K562 (cell line): ENCODE measurements around the gene BNIP5.

ENCODE experiments used
- EZH2 ChIP-seq: IDR thresholded peaks from 2 replicates; pipeline ENCODE4 v1.6.1; 2012; ENCODE audit warnings: low read depth, mild to moderate bottlenecking, inconsistent platforms, low read length, borderline replicate concordance
- POLR2A ChIP-seq: fragments of 450-650 bp; conservative IDR thresholded peaks from 2 replicates; pipeline ENCODE4 v1.6.1; 2016
- TF ChIP-seq, protein P1 (sequence below), 3 experiments: IDR thresholded peaks in 2 of 3; conservative IDR thresholded peaks in 1 of 3; 2 replicates each; pipeline ENCODE4 v1.5.1; 2011 to 2012; ENCODE audit warnings: low read length in 3 of 3, mild to moderate bottlenecking in 3 of 3, control low read depth in 2 of 3, improper control_type of control experiment in 1 of 3, inconsistent platforms in 1 of 3, low read depth in 1 of 3, mixed read lengths in 1 of 3, moderate library complexity in 1 of 3; ENCODE audit not compliant: insufficient read depth in 2 of 3
- TF ChIP-seq, protein P2 (sequence below): fragments of 250-450 bp; sonication (Bioruptor Pico); IDR thresholded peaks from 2 replicates; pipeline ENCODE4 v1.5.0; 2021

DNA sequence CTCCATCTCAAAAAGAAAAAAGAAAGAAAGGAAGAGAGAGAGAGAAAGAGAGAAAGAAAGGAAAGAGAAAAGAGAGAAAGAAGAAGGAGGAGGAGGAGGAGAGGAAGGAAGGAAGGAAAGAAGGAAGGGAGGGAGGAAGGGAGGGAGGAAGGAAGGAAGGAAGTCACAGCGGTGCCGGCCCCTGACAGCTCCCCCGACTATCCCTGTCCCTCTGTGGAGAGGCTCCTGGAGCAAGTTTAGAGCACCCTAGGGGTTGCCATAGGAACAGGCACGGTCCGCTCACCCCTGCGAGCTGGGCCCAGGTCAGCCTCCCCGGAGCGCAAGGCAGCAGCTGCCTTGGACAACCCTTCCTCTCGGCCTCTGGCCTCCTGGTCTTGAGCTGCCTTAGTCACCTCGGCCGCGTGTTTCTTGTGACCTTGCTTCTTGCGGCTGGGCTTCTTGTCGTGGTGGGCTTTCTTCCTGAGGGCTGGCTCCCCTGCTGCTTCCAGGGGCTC lies 6.8 kb downstream of the BNIP5 start:
- TF ChIP-seq, protein P1, sequence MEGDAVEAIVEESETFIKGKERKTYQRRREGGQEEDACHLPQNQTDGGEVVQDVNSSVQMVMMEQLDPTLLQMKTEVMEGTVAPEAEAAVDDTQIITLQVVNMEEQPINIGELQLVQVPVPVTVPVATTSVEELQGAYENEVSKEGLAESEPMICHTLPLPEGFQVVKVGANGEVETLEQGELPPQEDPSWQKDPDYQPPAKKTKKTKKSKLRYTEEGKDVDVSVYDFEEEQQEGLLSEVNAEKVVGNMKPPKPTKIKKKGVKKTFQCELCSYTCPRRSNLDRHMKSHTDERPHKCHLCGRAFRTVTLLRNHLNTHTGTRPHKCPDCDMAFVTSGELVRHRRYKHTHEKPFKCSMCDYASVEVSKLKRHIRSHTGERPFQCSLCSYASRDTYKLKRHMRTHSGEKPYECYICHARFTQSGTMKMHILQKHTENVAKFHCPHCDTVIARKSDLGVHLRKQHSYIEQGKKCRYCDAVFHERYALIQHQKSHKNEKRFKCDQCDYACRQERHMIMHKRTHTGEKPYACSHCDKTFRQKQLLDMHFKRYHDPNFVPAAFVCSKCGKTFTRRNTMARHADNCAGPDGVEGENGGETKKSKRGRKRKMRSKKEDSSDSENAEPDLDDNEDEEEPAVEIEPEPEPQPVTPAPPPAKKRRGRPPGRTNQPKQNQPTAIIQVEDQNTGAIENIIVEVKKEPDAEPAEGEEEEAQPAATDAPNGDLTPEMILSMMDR (IDR thresholded peaks at IDR 0.05 in 2 of 3, conservative IDR thresholded peaks at IDR 0.05 in 1 of 3; ENCODE audit: insufficient read depth in 2 of 3, low read depth in 1 of 3, low read length in 3 of 3): no peak
- TF ChIP-seq EZH2: 0 out of 2 replicates have a peak, but pooled peaks have one; percentile 55
- TF ChIP-seq, protein P2, sequence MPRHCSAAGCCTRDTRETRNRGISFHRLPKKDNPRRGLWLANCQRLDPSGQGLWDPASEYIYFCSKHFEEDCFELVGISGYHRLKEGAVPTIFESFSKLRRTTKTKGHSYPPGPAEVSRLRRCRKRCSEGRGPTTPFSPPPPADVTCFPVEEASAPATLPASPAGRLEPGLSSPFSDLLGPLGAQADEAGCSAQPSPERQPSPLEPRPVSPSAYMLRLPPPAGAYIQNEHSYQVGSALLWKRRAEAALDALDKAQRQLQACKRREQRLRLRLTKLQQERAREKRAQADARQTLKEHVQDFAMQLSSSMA (CRISPR knock-in tag): no peak
- no peak for TF ChIP-seq POLR2A
